ENCODE data around the gene GRIN1.
"Not testable (repeated sequence)": the region's sequence is repeated elsewhere in the genome, so short reads cannot be mapped to it uniquely, and the experiment has no call there.

Gene GRIN1

GRCh38 chr9:137129456-137130175 lies 9.3 kb upstream of the GRIN1 start:
- no peak for TF ChIP-seq GATA1 (IDR thresholded peaks at IDR 0.05; ENCODE audit: low read depth, low read length)
- TF ChIP-seq POLR2A (IDR thresholded peaks at IDR 0.05; ENCODE audit: low read length): peak; percentile 89
- peak; percentile 94 to 95 for DNase-seq

GRCh38 chr9:137130176-137130755 lies 8.7 kb upstream of the GRIN1 start:
- DNase-seq: no peak
- TF ChIP-seq GATA1 (IDR thresholded peaks at IDR 0.05; ENCODE audit: low read depth, low read length): no peak
- TF ChIP-seq POLR2A (IDR thresholded peaks at IDR 0.05; ENCODE audit: low read length): no peak

GRCh38 chr9:137134191-137134590 lies 4.8 kb upstream of the GRIN1 start:
- no peak for DNase-seq
- TF ChIP-seq GATA1 (IDR thresholded peaks at IDR 0.05; ENCODE audit: low read depth, low read length) (no peak), POLR2A (IDR thresholded peaks at IDR 0.05; ENCODE audit: low read length) (no peak)

GRCh38 chr9:137135154-137135553 lies 3.8 kb upstream of the GRIN1 start:
- DNase-seq: not testable (repeated sequence)

GRCh38 chr9:137136261-137136880 lies 2.6 kb upstream of the GRIN1 start:
- DNase-seq: peak in 1 of 2 experiments; percentile 41
- TF ChIP-seq GATA1 (IDR thresholded peaks at IDR 0.05; ENCODE audit: low read depth, low read length) (no peak), POLR2A (IDR thresholded peaks at IDR 0.05; ENCODE audit: low read length) (no peak)

- no peak for TF ChIP-seq POLR2A (IDR thresholded peaks at IDR 0.05; ENCODE audit: low read length)
- TF ChIP-seq GATA1 (IDR thresholded peaks at IDR 0.05; ENCODE audit: low read depth, low read length): no peak
- DNase-seq: no peak
Observed at GRCh38 chr9:137136881-137137607, 1.9 kb upstream of the GRIN1 start.

- peak in 1 of 2 experiments; percentile 24 for DNase-seq
- TF ChIP-seq POLR2A (IDR thresholded peaks at IDR 0.05; ENCODE audit: low read length) (no peak), GATA1 (IDR thresholded peaks at IDR 0.05; ENCODE audit: low read depth, low read length) (no peak)
Observed at GRCh38 chr9:137138058-137138721, 764 bp upstream of the GRIN1 start.

GRCh38 chr9:137139468-137140150 lies 655 bp downstream of the GRIN1 start:
- DNase-seq: no peak
- TF ChIP-seq POLR2A (IDR thresholded peaks at IDR 0.05; ENCODE audit: low read length) (no peak), GATA1 (IDR thresholded peaks at IDR 0.05; ENCODE audit: low read depth, low read length) (no peak)

- no peak for DNase-seq
- TF ChIP-seq GATA1 (IDR thresholded peaks at IDR 0.05; ENCODE audit: low read depth, low read length) (no peak), POLR2A (IDR thresholded peaks at IDR 0.05; ENCODE audit: low read length) (no peak)
Observed at GRCh38 chr9:137140151-137141012, 1.4 kb downstream of the GRIN1 start.

GRCh38 chr9:137141050-137141810 lies 2.3 kb downstream of the GRIN1 start:
- DNase-seq: no peak
- no peak for TF ChIP-seq POLR2A (IDR thresholded peaks at IDR 0.05; ENCODE audit: low read length)
- no peak for TF ChIP-seq GATA1 (IDR thresholded peaks at IDR 0.05; ENCODE audit: low read depth, low read length)

GRCh38 chr9:137141976-137142936 lies 3.3 kb downstream of the GRIN1 start:
- no peak for DNase-seq
- TF ChIP-seq GATA1 (IDR thresholded peaks at IDR 0.05; ENCODE audit: low read depth, low read length) (no peak), POLR2A (IDR thresholded peaks at IDR 0.05; ENCODE audit: low read length) (no peak)
